B cell (primary cell): Measurements from ENCODE around the gene PPP1R36. TPM values are rescaled to one million over a fixed set of nuclear protein-coding genes. Genes with fewer than 3 reads are reported as not detected.

Experiments
- ATAC-seq: fragments of 200-7000 bp; cut with Tn5 transposase; one replicate; pipeline ENCODE4 v1.10.0; 2021; ENCODE audit warnings: low read depth, mild to moderate bottlenecking, moderate number of reproducible peaks, moderate library complexity
- CTCF ChIA-PET: fragments of 350-600 bp; sonication (Branson Sonifier 250); formaldehyde crosslinking; loops from one replicate; lab custom pipeline; 2021; ENCODE audit warnings: antibody characterized with exemption, inconsistent platforms; lab: Charles Lee
- POLR2A ChIA-PET: fragments of 350-600 bp; sonication (Branson Sonifier 250); formaldehyde crosslinking; loops from one replicate; lab custom pipeline; 2021; ENCODE audit warnings: antibody characterized with exemption; lab: Charles Lee
- DNase-seq: peaks from one replicate; pipeline ENCODE4 v3.0.0; 2013
- H2AFZ ChIP-seq: 2 replicates; pipeline ENCODE4 v1.6.1; 2012; ENCODE audit warnings: mild to moderate bottlenecking, low read depth, low read length; ENCODE audit not compliant: insufficient read depth, poor library complexity, severe bottlenecking
- H3K27ac ChIP-seq, 2 donors: 1 replicate in 1 of 2; 2 replicates in 1 of 2; pipeline ENCODE4 v1.5.1; 2012 to 2013; ENCODE audit warnings: low read length in 2 of 2, mild to moderate bottlenecking in 2 of 2, moderate library complexity in 1 of 2
- H3K27me3 ChIP-seq, 4 experiments: fragments of 200-600 bp in 1 of 4; sonication (generic) in 1 of 4; replicated peaks in 1 of 4; 1 replicate in 2 of 4; 2 replicates in 2 of 4; pipeline versions ENCODE4 v1.6.1 to v1.7.0; 2013 to 2016; ENCODE audit warnings: low read length in 3 of 4, mild to moderate bottlenecking in 2 of 4, mixed read lengths in 1 of 4, moderate library complexity in 1 of 4; ENCODE audit not compliant: insufficient read depth in 4 of 4, control insufficient read depth in 3 of 4; ENCODE audit errors: control extremely low read depth in 1 of 4
- H3K36me3 ChIP-seq, 2 experiments: replicated peaks in 1 of 2; 1 replicate in 1 of 2; 2 replicates in 1 of 2; pipeline versions ENCODE4 v1.6.1 to v1.7.1; 2013; ENCODE audit warnings: low read length in 1 of 2; ENCODE audit not compliant: insufficient read depth in 2 of 2, control insufficient read depth in 1 of 2; ENCODE audit errors: control extremely low read depth in 1 of 2, extremely low read depth in 1 of 2
- H3K4me1 ChIP-seq, 2 donors: fragments of 200-600 bp in 1 of 2; sonication (generic) in 1 of 2; 1 replicate in 1 of 2; 2 replicates in 1 of 2; pipeline versions ENCODE4 v1.5.1 to v1.6.1; 2013 to 2017; ENCODE audit warnings: low read length in 2 of 2; ENCODE audit not compliant: control insufficient read depth in 2 of 2, insufficient read depth in 2 of 2
- H3K4me2 ChIP-seq: replicated peaks from 2 replicates; pipeline ENCODE3; 2012; ENCODE audit warnings: mild to moderate bottlenecking, low read depth, low read length; ENCODE audit not compliant: poor library complexity, severe bottlenecking
- H3K4me3 ChIP-seq, 5 experiments: fragments of 200-600 bp in 1 of 5; sonication (generic) in 1 of 5; 1 replicate in 3 of 5; 2 replicates in 2 of 5; pipeline versions ENCODE4 v1.5.1 to v1.7.0; 2011 to 2016; ENCODE audit warnings: low read length in 4 of 5, mild to moderate bottlenecking in 4 of 5, low read depth in 2 of 5, control low read depth in 1 of 5, moderate library complexity in 1 of 5; ENCODE audit not compliant: insufficient read depth in 1 of 5; ENCODE audit errors: control extremely low read depth in 1 of 5, extremely low read depth in 1 of 5
- H3K79me2 ChIP-seq: fragments of 200-600 bp; sonication (generic); one replicate; pipeline ENCODE4 v1.6.0; 2016; ENCODE audit warnings: low read length; ENCODE audit not compliant: control insufficient read depth, insufficient read depth
- H3K9ac ChIP-seq: fragments of 200-600 bp; sonication (generic); 2 replicates; pipeline ENCODE4 v1.6.1; 2017; ENCODE audit warnings: mild to moderate bottlenecking, low read length, moderate library complexity
- H3K9me3 ChIP-seq, 3 donors: one replicate each; pipeline versions ENCODE4 v1.6.1 to v1.7.1; 2013; ENCODE audit warnings: low read length in 2 of 3; ENCODE audit not compliant: control insufficient read depth in 2 of 3, insufficient read depth in 1 of 3; ENCODE audit errors: control extremely low read depth in 1 of 3
- H4K20me1 ChIP-seq: 2 replicates; pipeline ENCODE4 v1.6.0; 2012; ENCODE audit warnings: mild to moderate bottlenecking, low read length; ENCODE audit not compliant: insufficient read depth, control insufficient read depth, poor library complexity, severe bottlenecking
- H3K27ac Mint-ChIP-seq: one replicate; pipeline ENCODE4 v1.8.0; 2021; ENCODE audit warnings: mixed read lengths
- H3K27me3 Mint-ChIP-seq: one replicate; pipeline ENCODE4 v1.8.0; 2021; ENCODE audit warnings: mixed read lengths
- H3K4me1 Mint-ChIP-seq: one replicate; pipeline ENCODE4 v1.8.0; 2021; ENCODE audit warnings: mixed read lengths
- H3K4me3 Mint-ChIP-seq: one replicate; pipeline ENCODE4 v1.8.0; 2021; ENCODE audit warnings: mixed read lengths
- H3K9me3 Mint-ChIP-seq: one replicate; pipeline ENCODE4 v1.8.0; 2022; ENCODE audit warnings: mixed read lengths; ENCODE audit not compliant: insufficient read depth
- EZH2 ChIP-seq: IDR thresholded peaks from 2 replicates; pipeline ENCODE4 v1.6.1; 2012; ENCODE audit warnings: borderline replicate concordance, low read depth, mild to moderate bottlenecking, moderate library complexity, low read length; ENCODE audit not compliant: insufficient read depth, poor library complexity, severe bottlenecking
- WGBS: methylation state at CpG from one replicate; pipeline ENCODE4 v1.1.5; 2013; ENCODE audit warnings: missing lambda C conversion rate; ENCODE audit not compliant: insufficient coverage; 5-methylcytosine and 5-hydroxymethylcytosine counted together
- intact Hi-C: fragments of 100-400 bp; cut with micrococcal nuclease; formaldehyde crosslinking; loops from one replicate; pipeline ENCODE4 v1.10.0; 2022
- polyA plus RNA-seq: library from polyadenylated mRNA; depleted of rRNA; stranded (reverse); fragments of >200 nt; gene quantifications from 2 replicates; pipeline ENCODE4 v1.2.3, GENCODE V29; 2012
- total RNA-seq, 2 donors: library from RNA; stranded (reverse); fragments of 120-200 nt in 1 of 2; gene quantifications; 1 replicate in 1 of 2; 2 replicates in 1 of 2; pipeline versions ENCODE4 v1.2.3 to v1.2.4, GENCODE V29; 2013 to 2022
- TF ChIP-seq, protein P1 (sequence below): fragments of 200-600 bp; IDR thresholded peaks from one replicate; pipeline ENCODE4 v1.8.0; 2022; ENCODE audit warnings: antibody characterized with exemption, mild to moderate bottlenecking

PPP1R36 gene
- total and polyA plus RNA-seq, 2 donors (not counting 1 experiment from before 2014, with no cell fraction given): 0.06 TPM; not detected in 1

DNA sequence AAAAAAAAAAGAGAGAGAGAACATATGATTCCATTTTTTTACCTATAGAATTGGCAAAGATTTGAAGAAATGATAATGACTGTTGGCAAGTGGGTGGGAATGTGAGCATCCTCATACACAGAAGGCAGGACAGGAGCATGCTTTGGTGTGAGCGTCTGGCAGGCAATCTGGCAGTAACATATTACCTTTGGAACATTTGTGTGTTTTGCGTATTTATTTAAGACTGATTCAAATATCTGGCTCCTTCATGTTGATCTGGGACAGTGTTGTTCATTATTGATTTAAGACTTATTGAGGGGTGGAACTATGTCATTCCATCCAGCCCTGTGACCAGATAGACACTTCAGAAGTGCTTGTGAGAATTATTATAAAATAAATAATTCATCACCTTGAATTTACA is 53.1 kb downstream of the PPP1R36 start:
- WGBS: 80% methylated on average over 1 of the region's 2 CpGs

DNA sequence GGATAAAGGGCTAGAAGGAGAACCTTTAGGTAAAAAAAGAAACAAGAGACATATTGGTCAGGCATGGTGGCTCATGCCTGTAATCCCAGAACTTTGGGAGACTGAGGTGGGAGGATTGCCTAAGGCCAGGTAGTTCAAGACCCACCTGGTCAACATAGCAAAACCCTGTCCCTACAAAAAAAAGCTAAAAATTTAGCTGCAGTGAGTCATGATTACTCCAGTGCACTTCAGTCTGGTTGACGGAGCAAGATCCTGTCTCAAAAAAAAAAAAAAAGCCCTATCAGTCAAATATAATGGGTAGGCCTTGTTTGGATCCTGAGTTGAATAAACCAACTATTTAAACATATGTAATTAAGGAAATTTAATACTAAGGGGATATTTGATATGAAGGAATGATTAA is 54.2 kb downstream of the PPP1R36 start:
- no peak overlapping the region for H3K4me3 Mint-ChIP-seq
- H2AFZ ChIP-seq: no peak overlapping the region
- H3K27me3 ChIP-seq: peaks cover 0 to 4% (median 0%) of the 10 kb centered on the region in 4 experiments
- intact Hi-C loops: no loop called here
- no peak overlapping the region for H3K27ac ChIP-seq
- CTCF ChIA-PET: no interaction called here
- POLR2A ChIA-PET: no interaction called here
- H3K4me2 ChIP-seq: no peak overlapping the region
- H3K9ac ChIP-seq: no peak overlapping the region
- ATAC-seq (no peak), DNase-seq (no peak)
- no CpG with 5 or more reads among the region's 1 CpG for WGBS
- no peaks in the 10 kb centered on the region for H3K79me2 ChIP-seq
- no peaks in the 10 kb centered on the region for H3K4me1 Mint-ChIP-seq
- H4K20me1 ChIP-seq: no peaks in the 10 kb centered on the region
- H3K4me3 ChIP-seq: no peak overlapping the region
- H3K36me3 ChIP-seq: no peaks in the 10 kb centered on the region
- H3K27me3 Mint-ChIP-seq: peaks cover 28% of the 10 kb centered on the region
- H3K4me1 ChIP-seq: no peaks in the 10 kb centered on the region
- no peak overlapping the region for H3K27ac Mint-ChIP-seq
- no peaks in the 10 kb centered on the region for H3K9me3 ChIP-seq
- TF ChIP-seq, protein P1, sequence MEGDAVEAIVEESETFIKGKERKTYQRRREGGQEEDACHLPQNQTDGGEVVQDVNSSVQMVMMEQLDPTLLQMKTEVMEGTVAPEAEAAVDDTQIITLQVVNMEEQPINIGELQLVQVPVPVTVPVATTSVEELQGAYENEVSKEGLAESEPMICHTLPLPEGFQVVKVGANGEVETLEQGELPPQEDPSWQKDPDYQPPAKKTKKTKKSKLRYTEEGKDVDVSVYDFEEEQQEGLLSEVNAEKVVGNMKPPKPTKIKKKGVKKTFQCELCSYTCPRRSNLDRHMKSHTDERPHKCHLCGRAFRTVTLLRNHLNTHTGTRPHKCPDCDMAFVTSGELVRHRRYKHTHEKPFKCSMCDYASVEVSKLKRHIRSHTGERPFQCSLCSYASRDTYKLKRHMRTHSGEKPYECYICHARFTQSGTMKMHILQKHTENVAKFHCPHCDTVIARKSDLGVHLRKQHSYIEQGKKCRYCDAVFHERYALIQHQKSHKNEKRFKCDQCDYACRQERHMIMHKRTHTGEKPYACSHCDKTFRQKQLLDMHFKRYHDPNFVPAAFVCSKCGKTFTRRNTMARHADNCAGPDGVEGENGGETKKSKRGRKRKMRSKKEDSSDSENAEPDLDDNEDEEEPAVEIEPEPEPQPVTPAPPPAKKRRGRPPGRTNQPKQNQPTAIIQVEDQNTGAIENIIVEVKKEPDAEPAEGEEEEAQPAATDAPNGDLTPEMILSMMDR: no peak
- TF ChIP-seq EZH2: no peak
- no peaks in the 10 kb centered on the region for H3K9me3 Mint-ChIP-seq

More for the DNA sequence above, 53.1 kb downstream of the PPP1R36 start:
- peaks cover 34% of the 10 kb centered on the region for H3K27me3 Mint-ChIP-seq
- Histone ChIP-seq H3K79me2 (no peaks in the 10 kb centered on the region), H3K4me1 (no peaks in the 10 kb centered on the region), H3K4me3 (no peak overlapping the region), H3K36me3 (no peaks in the 10 kb centered on the region), H3K9me3 (no peaks in the 10 kb centered on the region), H3K27ac (no peak overlapping the region), H3K4me2 (no peak overlapping the region), H3K27me3 (peaks cover 0 to 4% (median 0%) of the 10 kb centered on the region in 4 experiments), H2AFZ (no peak overlapping the region), H4K20me1 (no peaks in the 10 kb centered on the region), H3K9ac (no peak overlapping the region)
- no peaks in the 10 kb centered on the region for H3K4me1 Mint-ChIP-seq
- POLR2A ChIA-PET: no interaction called here
- H3K4me3 Mint-ChIP-seq: no peak overlapping the region
- ATAC-seq (no peak), DNase-seq (no peak)
- CTCF ChIA-PET: no interaction called here
- TF ChIP-seq EZH2: no peak
- TF ChIP-seq, protein P1: no peak
- H3K27ac Mint-ChIP-seq: no peak overlapping the region
- intact Hi-C loops: no loop called here
- no peaks in the 10 kb centered on the region for H3K9me3 Mint-ChIP-seq
